ENCODE results near the gene DEFB113.

Gene DEFB113

DNA sequence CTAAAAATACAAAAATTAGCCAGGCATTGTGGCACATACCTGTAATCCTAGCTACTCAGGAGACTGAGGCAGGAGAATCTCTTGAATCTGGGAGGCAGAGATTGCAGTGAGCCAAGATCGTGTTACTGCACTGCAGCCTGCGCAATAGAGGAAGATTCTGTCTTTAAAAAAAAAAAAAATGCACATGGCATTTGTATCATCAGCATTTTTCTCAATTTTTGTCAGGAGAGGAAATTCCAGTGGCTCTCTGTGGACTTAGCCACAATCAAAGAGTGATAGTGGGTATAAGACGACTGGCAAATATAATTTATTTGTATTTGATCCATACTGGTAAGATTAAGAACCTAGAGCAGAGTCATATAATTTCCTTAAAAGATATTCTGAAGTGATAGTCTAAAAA, 34.0 kb downstream of the DEFB113 start:
- no peak for DNase-seq

DNA sequence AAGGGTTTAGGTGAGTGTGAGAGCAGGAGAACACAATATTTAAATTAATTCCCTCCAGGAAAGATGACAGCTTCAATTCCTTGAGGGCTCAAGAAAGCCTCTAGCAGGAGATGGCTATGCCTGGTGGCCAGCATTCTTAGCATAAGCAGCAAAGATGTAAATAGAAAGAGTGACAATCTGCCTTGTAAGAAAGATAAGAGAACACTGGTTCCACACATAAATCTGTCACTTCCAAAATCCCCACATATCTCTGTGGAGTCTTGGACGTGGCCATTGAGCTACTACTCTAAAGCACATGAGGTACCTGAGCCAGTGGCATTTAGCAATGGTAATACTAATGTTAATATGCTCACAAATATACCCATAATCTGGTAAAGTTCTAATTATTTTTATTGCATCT, 34.7 kb downstream of the DEFB113 start:
- DNase-seq: no peak

DNA sequence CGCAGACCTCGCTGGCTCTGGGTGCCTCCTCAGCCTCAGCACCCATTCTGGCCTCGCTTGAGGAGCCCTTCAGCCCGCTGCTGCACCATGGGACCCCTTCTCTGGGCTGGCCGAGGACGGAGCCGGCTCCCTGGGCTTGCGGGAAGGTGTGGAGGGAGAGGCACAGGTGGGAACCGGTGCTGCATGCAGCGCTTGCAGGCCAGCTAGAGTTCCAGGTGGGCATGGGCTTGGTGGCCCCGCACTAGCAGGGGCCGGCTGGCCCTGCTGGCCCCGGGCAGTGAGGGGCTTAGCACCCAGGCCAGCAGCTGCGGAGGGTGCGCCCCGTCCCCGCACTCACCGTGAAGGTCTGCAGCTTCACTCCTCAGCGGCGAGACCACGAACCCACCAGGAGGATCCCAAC, 35.9 kb downstream of the DEFB113 start:
- no peak for DNase-seq

DNA sequence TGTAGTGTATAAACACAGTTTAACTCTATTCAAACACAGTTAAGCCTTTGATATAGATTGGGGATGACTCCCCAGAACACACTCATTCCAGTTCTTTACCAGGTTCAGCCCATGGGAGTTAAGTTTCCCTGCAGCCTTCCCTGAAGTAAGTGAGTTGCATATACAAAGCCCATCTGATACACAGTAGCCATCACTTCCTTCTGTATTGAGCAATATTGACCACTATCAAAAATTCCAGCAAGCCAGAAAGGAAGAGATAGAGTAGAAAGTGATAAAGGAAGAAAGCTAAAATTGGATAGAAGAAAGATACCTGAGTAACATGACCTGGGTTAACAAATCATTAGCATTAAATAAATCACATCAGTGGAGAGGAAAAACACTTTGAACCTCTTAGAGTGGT, 40.1 kb downstream of the DEFB113 start:
- no peak for DNase-seq

DNA sequence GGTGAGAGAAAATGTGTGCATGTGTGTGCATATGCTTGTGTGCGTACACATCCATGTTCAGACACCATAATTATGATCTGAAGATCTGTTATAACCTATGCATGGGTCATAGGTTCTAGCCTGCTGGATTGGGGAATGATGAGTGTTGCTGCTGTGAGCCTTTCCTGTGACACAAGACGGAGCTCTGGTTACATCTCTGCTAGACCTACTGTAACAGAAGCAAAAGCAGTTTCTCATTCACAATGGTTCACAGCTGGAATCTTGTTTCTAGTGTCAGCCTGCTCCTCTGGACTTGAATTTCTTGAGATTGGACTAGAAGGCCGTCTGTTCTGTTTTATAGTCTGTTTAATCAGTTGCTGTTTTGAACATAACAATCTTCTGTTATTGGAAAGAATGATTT, 45.6 kb downstream of the DEFB113 start:
- no peak for DNase-seq

DNA sequence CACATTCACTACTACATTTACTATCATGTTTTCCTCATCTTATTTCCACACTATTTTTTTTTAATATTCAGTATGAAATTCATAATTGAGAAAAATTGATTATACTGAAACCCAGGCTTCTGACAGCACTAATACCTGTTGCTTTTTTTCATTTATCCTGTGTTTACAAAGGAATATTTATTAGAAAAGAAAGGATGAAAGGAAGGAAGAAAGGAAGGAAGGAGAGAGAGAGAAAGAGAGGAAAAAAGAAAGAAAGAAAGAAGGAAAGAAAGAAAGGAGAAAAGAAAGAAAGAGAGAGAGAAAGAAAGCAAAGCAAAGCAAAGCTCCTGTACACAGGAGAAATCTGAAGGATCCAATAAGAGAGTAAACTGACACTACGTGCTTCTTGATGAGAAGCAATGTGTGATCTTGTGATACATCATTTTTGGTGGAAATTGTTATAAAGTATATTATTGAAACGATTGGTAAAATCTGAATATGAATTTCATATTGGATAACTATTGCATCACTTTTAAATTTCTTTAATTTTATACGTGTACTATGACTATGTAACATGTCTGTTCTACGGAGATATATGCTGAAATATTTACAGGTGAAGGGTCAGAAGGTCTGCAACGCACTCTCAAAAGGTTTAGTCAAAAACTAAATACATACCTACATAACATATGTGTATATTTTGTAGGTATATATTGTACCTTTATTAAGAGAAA, 49.3 kb downstream of the DEFB113 start:
- no peak for DNase-seq

DNA sequence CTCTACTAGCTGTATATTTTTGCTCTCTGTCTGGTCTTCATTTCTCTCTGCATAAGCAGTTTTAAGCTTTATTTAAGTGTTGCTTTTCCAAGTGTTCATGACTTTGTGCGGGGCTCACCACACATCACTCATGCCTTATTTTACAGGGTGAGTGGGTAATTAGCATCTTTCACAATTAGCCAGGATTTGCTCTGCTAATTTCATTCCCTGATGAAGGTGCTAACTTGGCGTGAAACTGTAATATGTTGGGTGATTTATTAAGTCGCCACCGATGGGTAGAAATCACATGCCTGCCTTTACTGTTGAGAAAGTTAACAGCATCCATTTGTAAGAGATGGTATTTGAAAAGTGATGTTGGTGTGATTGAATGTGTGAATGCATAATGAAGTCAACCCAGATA, 50.2 kb downstream of the DEFB113 start:
- no peak for DNase-seq

DNA sequence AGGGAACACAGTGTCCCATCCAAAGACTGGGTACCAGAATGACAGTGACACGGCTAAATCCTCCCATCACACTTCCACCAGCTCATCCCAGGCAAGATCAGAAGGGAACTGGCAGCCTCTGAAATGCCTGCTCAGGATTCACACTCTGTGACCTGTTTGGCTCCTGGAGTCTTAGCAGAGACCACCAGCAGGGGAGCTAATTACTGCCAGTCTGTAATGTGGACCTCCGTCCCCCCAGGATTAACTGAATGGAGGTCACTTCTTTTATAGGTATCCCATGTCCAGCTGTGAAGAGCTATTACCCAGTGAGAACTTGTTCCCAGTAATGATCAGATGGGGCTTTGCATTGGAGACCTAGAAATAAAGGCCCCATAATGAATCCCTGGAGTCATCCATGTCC, 50.6 kb downstream of the DEFB113 start:
- DNase-seq: no peak

Measured in fibroblast of skin of back (primary cell).